SJSA1 (cell line): ENCODE measurements around the gene OR2L8. TPM values are rescaled to one million over a fixed set of nuclear protein-coding genes. Genes with fewer than 3 reads are reported as not detected.
"Not testable (repeated sequence)": the region's sequence is repeated elsewhere in the genome, so short reads cannot be mapped to it uniquely, and the experiment has no call there.

Source experiments
- DNase-seq, 2 experiments: peaks; one replicate each; pipeline ENCODE4 v3.0.0-alpha.2; 2015 to 2020; ENCODE audit warnings: low spot score in 2 of 2, low read depth in 1 of 2
- H3K27ac ChIP-seq: fragments of 250-450 bp; sonication (Bioruptor Pico); 2 replicates; pipeline ENCODE4 v1.5.1; 2020; ENCODE audit warnings: mild to moderate bottlenecking, moderate library complexity
- H3K27me3 ChIP-seq: fragments of 250-450 bp; sonication (Bioruptor Pico); replicated peaks from 2 replicates; pipeline ENCODE4 v1.5.1; 2020; ENCODE audit warnings: mild to moderate bottlenecking, moderate library complexity
- H3K36me3 ChIP-seq: fragments of 250-450 bp; sonication (Bioruptor Pico); 2 replicates; pipeline ENCODE4 v1.5.1; 2020; ENCODE audit warnings: mild to moderate bottlenecking
- H3K4me1 ChIP-seq: fragments of 250-450 bp; sonication (Bioruptor Pico); replicated peaks from 2 replicates; pipeline ENCODE4 v1.6.1; 2021; ENCODE audit warnings: mild to moderate bottlenecking
- H3K4me3 ChIP-seq: fragments of 250-450 bp; sonication (Bioruptor Pico); 2 replicates; pipeline ENCODE4 v1.5.1; 2020; ENCODE audit warnings: mild to moderate bottlenecking
- H3K9me3 ChIP-seq: fragments of 250-450 bp; sonication (Bioruptor Pico); replicated peaks from 2 replicates; pipeline ENCODE4 v1.5.1; 2020; ENCODE audit warnings: mild to moderate bottlenecking
- total RNA-seq: library from RNA; depleted of rRNA; stranded (reverse); fragments of >200 nt; shearing (Covaris generic); gene quantifications from 2 replicates; pipeline ENCODE4 v1.2.3, GENCODE V29; 2014; rRNA removed

Gene OR2L8
- total RNA-seq, 1 experiment from 2014 or later: not detected

- H3K36me3 ChIP-seq, H3K4me3 ChIP-seq: not testable (repeated sequence)
These were observed 11.5 kb upstream of the OR2L8 start for GRCh38 chr1:247936965-247937734.

GRCh38 chr1:247942624-247943023, 6.0 kb upstream of the OR2L8 start:
- Histone ChIP-seq H3K27ac (no peak overlapping the region), H3K27me3 (no peaks in the 10 kb centered on the region), H3K4me1 (no peaks in the 10 kb centered on the region), H3K36me3 (no peaks in the 10 kb centered on the region), H3K4me3 (no peak overlapping the region), H3K9me3 (peaks cover 3% of the 10 kb centered on the region)
- DNase-seq: no peak

More at GRCh38 chr1:247936965-247937734, 11.5 kb upstream of the OR2L8 start:
- not testable (repeated sequence) for H3K27me3 ChIP-seq, DNase-seq, H3K4me1 ChIP-seq, H3K27ac ChIP-seq
- H3K9me3 ChIP-seq: peaks cover 13% of the 10 kb centered on the region

- no peaks in the 10 kb centered on the region for H3K27me3 ChIP-seq
- H3K27ac ChIP-seq: no peak overlapping the region
- no peaks in the 10 kb centered on the region for H3K9me3 ChIP-seq
- no peaks in the 10 kb centered on the region for H3K4me1 ChIP-seq
- H3K36me3 ChIP-seq: no peaks in the 10 kb centered on the region
- H3K4me3 ChIP-seq: no peak overlapping the region
- DNase-seq: no peak
These were observed 4.8 kb downstream of the OR2L8 start for GRCh38 chr1:247953408-247953807.

GRCh38 chr1:247961791-247962190, 13.1 kb downstream of the OR2L8 start:
- no peaks in the 10 kb centered on the region; the same call in 1 of the 2 replicates for H3K9me3 ChIP-seq
- no peak overlapping the region for H3K4me3 ChIP-seq
- H3K27ac ChIP-seq: no peak overlapping the region
- no peak for DNase-seq
- H3K27me3 ChIP-seq: no peaks in the 10 kb centered on the region
- no peaks in the 10 kb centered on the region for H3K36me3 ChIP-seq
- no peaks in the 10 kb centered on the region for H3K4me1 ChIP-seq

GRCh38 chr1:247962911-247963588, 14.4 kb downstream of the OR2L8 start:
- H3K27ac ChIP-seq: no peak overlapping the region
- H3K4me3 ChIP-seq: no peak overlapping the region
- H3K9me3 ChIP-seq: no peaks in the 10 kb centered on the region; the same call in 1 of the 2 replicates
- H3K36me3 ChIP-seq: no peaks in the 10 kb centered on the region
- no peaks in the 10 kb centered on the region for H3K27me3 ChIP-seq
- DNase-seq: no peak
- no peaks in the 10 kb centered on the region for H3K4me1 ChIP-seq

- H3K4me3 ChIP-seq: no peak within 1 kb of the TSS
- H3K27ac ChIP-seq: no peak within 1 kb of the TSS
- no peaks in the 10 kb centered on the region for H3K27me3 ChIP-seq
- no peak for DNase-seq
- H3K9me3 ChIP-seq: no peaks in the 10 kb centered on the region; the same call in 1 of the 2 replicates
- no peaks in the 10 kb centered on the region for H3K4me1 ChIP-seq
- no peaks in the 10 kb centered on the region for H3K36me3 ChIP-seq
These were observed 16.3 kb downstream of the OR2L8 start, which contains the start of gene OR2AK2 for GRCh38 chr1:247964933-247965332. Gene OR2AK2 (plus strand): TSS chr1:247965233. CDS start chr1:247965377, 144 bp downstream.

GRCh38 chr1:247966532-247967204, 18.0 kb downstream of the OR2L8 start:
- Histone ChIP-seq H3K27me3 (no peaks in the 10 kb centered on the region), H3K4me1 (no peaks in the 10 kb centered on the region), H3K4me3 (no peak overlapping the region), H3K9me3 (no peaks in the 10 kb centered on the region; the same call in 1 of the 2 replicates), H3K36me3 (no peaks in the 10 kb centered on the region), H3K27ac (no peak overlapping the region)
- no peak for DNase-seq

GRCh38 chr1:247992986-247993385, 44.3 kb downstream of the OR2L8 start:
- no peak overlapping the region for H3K27ac ChIP-seq
- H3K27me3 ChIP-seq: no peaks in the 10 kb centered on the region
- no peaks in the 10 kb centered on the region for H3K4me1 ChIP-seq
- no peaks in the 10 kb centered on the region for H3K36me3 ChIP-seq
- no peak overlapping the region for H3K4me3 ChIP-seq
- no peaks in the 10 kb centered on the region; the same call in 1 of the 2 replicates for H3K9me3 ChIP-seq
- DNase-seq: no peak

- H3K4me1 ChIP-seq: no peaks in the 10 kb centered on the region
- H3K9me3 ChIP-seq: peaks cover 4% of the 10 kb centered on the region; the same call in 1 of the 2 replicates
- H3K27ac ChIP-seq: no peak overlapping the region
- no peaks in the 10 kb centered on the region for H3K27me3 ChIP-seq
- no peak for DNase-seq
- no peaks in the 10 kb centered on the region for H3K36me3 ChIP-seq
- no peak overlapping the region for H3K4me3 ChIP-seq
These were observed 50.2 kb downstream of the OR2L8 start for GRCh38 chr1:247998811-247999210.

Other genes starting within 250 kb of the OR2L8 start
- gene OR6F1, start 232.2 kb upstream of the OR2L8 start, total RNA-seq: not detected in 2 replicates
- not detected in 2 replicates for gene OR14K1, start 210.2 kb upstream of the OR2L8 start, total RNA-seq
- not detected in 2 replicates for gene OR14A2, start 200.7 kb upstream of the OR2L8 start, total RNA-seq
- gene OR1C1, start 188.3 kb upstream of the OR2L8 start, total RNA-seq: not detected in 2 replicates
- gene OR14A16, start 124.7 kb upstream of the OR2L8 start, total RNA-seq: not detected in 2 replicates
- gene OR11L1, start 107.0 kb upstream of the OR2L8 start, total RNA-seq: not detected in 2 replicates
- gene TRIM58, start 91.7 kb upstream of the OR2L8 start, total RNA-seq: not detected in 2 replicates
- not detected in 2 replicates for gene OR2W3, start 53.3 kb upstream of the OR2L8 start, total RNA-seq
- not detected in 2 replicates for gene OR2T8, start 28.6 kb upstream of the OR2L8 start, total RNA-seq
- gene OR2AJ1, start 24.0 kb upstream of the OR2L8 start, total RNA-seq: not detected in 2 replicates
- gene OR2AK2, start 16.4 kb downstream of the OR2L8 start, total RNA-seq: not detected in 2 replicates
- gene OR2L5, start 64.8 kb downstream of the OR2L8 start, total RNA-seq: not detected in 2 replicates
- not detected in 2 replicates for gene OR2L2, start 81.2 kb downstream of the OR2L8 start, total RNA-seq
- not detected in 2 replicates for gene OR2L3, start 98.0 kb downstream of the OR2L8 start, total RNA-seq
- not detected in 2 replicates for gene OR2L13, start 146.3 kb downstream of the OR2L8 start, total RNA-seq
- gene OR2M5, start 196.3 kb downstream of the OR2L8 start, total RNA-seq: not detected in 2 replicates
- not detected in 2 replicates for gene OR2M2, start 226.0 kb downstream of the OR2L8 start, total RNA-seq
- gene OR2M3, start 248.4 kb downstream of the OR2L8 start, total RNA-seq: not detected in 2 replicates